K562 (cell line): Measurements from ENCODE around the gene PRKCQ. TPM values are rescaled to one million over a fixed set of nuclear protein-coding genes. Genes with fewer than 3 reads are reported as not detected.

Experiments
- ATAC-seq: fragments of 200-7000 bp; cut with Tn5 transposase; 3 replicates; pipeline ENCODE4 v1.9.1; 2020; ENCODE audit warnings: moderate library complexity
- BruUV-seq: library from RNA; stranded (reverse); fragments of 400-500 nt; replicated peaks from 2 replicates; lab custom pipeline; 2021; lab: Mats Ljungman, UMichigan
- CTCF ChIA-PET: fragments of 300-600 bp; formaldehyde crosslinking; extraction: SDS; loops from one replicate; lab custom pipeline; 2021; ENCODE audit warnings: low intra/inter-chr PET ratio; lab: Yijun Ruan, JAX
- POLR2A ChIA-PET: fragments of 300-600, 350-650 bp; sonication (Branson Sonifier 250); formaldehyde crosslinking; extraction: SDS; loops from one replicate; lab custom pipeline; 2021; ENCODE audit warnings: antibody characterized with exemption, inconsistent platforms; lab: Yijun Ruan, JAX
- DNase-seq, 4 experiments: peaks; one replicate each; pipeline versions ENCODE4 v3.0.0 to v3.0.0-alpha.2; 2011 to 2018; ENCODE audit warnings: low spot score in 3 of 4, mixed read lengths in 3 of 4; ENCODE audit errors: extremely low read depth in 1 of 4
- FAIRE-seq: peaks from 2 replicates; lab custom pipeline; 2011; peaks lifted over from hg19 to GRCh38; lab: Jason Lieb, UNC
- H2AFZ ChIP-seq: 2 replicates; pipeline ENCODE4 v1.6.0; 2011; ENCODE audit warnings: low read depth, low read length, control low read depth, inconsistent platforms
- H3K27ac ChIP-seq: fragments of 200-600 bp; 3 replicates; pipeline ENCODE4 v1.8.0; 2011; ENCODE audit warnings: low read depth, mild to moderate bottlenecking, control low read depth, inconsistent platforms, low read length, moderate library complexity, mixed read lengths; ENCODE audit errors: extremely low read depth
- H3K27me3 ChIP-seq, 2 experiments: fragments of 300-600 bp in 1 of 2; 2 replicates in 1 of 2; 3 replicates in 1 of 2; pipeline versions ENCODE4 v1.6.0 to v1.8.0; 2011; ENCODE audit warnings: inconsistent platforms in 2 of 2, low read length in 2 of 2, mild to moderate bottlenecking in 1 of 2, mixed read lengths in 1 of 2, moderate library complexity in 1 of 2; ENCODE audit not compliant: control insufficient read depth in 2 of 2, insufficient read depth in 2 of 2
- H3K36me3 ChIP-seq: fragments of 300-600 bp; 3 replicates; pipeline ENCODE4 v1.8.0; 2011; ENCODE audit warnings: mild to moderate bottlenecking, low read length, inconsistent platforms; ENCODE audit not compliant: control insufficient read depth, insufficient read depth
- H3K4me1 ChIP-seq, 2 experiments: fragments of 200-600 bp in 1 of 2; replicated peaks in 1 of 2; 2 replicates in 1 of 2; 3 replicates in 1 of 2; pipeline versions ENCODE4 v1.5.1 to v1.8.0; 2011; ENCODE audit warnings: inconsistent platforms in 2 of 2, low read length in 2 of 2, mild to moderate bottlenecking in 1 of 2, mixed read lengths in 1 of 2, moderate library complexity in 1 of 2; ENCODE audit not compliant: control insufficient read depth in 2 of 2, insufficient read depth in 2 of 2
- H3K4me2 ChIP-seq: 2 replicates; pipeline ENCODE4 v1.6.1; 2011; ENCODE audit warnings: low read length, control low read depth, inconsistent platforms, mixed read lengths; ENCODE audit not compliant: insufficient read depth
- H3K4me3 ChIP-seq: fragments of 200-600 bp; sonication (generic), shearing (Covaris generic); 2 replicates; pipeline ENCODE4 v1.5.1; 2016; ENCODE audit warnings: control low read depth, inconsistent platforms
- H3K79me2 ChIP-seq: fragments of 200-600 bp; 3 replicates; pipeline ENCODE4 v1.8.0; 2011; ENCODE audit warnings: low read length, inconsistent platforms; ENCODE audit not compliant: control insufficient read depth, insufficient read depth
- H3K9ac ChIP-seq, 2 experiments: 2 replicates each; pipeline versions ENCODE4 v1.6.0 to v1.6.1; 2011; ENCODE audit warnings: low read depth in 2 of 2, low read length in 2 of 2, control low read depth in 1 of 2, inconsistent platforms in 1 of 2, mild to moderate bottlenecking in 1 of 2, mixed read lengths in 1 of 2; ENCODE audit not compliant: insufficient read depth in 1 of 2
- H3K9me1 ChIP-seq: one replicate; pipeline ENCODE4 v1.6.0; 2011; ENCODE audit warnings: inconsistent platforms, mild to moderate bottlenecking, low read length, moderate library complexity; ENCODE audit not compliant: control insufficient read depth, insufficient read depth
- H3K9me3 ChIP-seq: replicated peaks from 2 replicates; pipeline ENCODE4 v1.5.1; 2011; ENCODE audit warnings: low read depth, low read length, inconsistent platforms; ENCODE audit not compliant: control insufficient read depth, insufficient read depth
- H4K20me1 ChIP-seq: replicated peaks from 2 replicates; pipeline ENCODE4 v1.6.1; 2011; ENCODE audit warnings: low read length, inconsistent platforms, mixed read lengths; ENCODE audit not compliant: control insufficient read depth, insufficient read depth
- CLOCK ChIP-seq: fragments of 250-450 bp; sonication (Bioruptor Pico); IDR thresholded peaks from 2 replicates; pipeline ENCODE4 v1.4.0; 2020; ENCODE audit warnings: mild to moderate bottlenecking, moderate library complexity, borderline replicate concordance
- GTF2A2 ChIP-seq: IDR thresholded peaks from 2 replicates; pipeline ENCODE4 v1.6.1; 2016; ENCODE audit warnings: mild to moderate bottlenecking, missing genetic modification characterization, missing compliant biosample characterization
- HNRNPUL1 ChIP-seq: fragments of 200-400 bp; formaldehyde crosslinking; IDR thresholded peaks from 2 replicates; pipeline ENCODE4 v1.6.1; 2017; ENCODE audit warnings: low read length
- KLF1 ChIP-seq: fragments of 450-650 bp; IDR thresholded peaks from 2 replicates; pipeline ENCODE4 v1.6.1; 2016; ENCODE audit warnings: missing genetic modification characterization, missing compliant biosample characterization
- PREB ChIP-seq: sonication (generic); formaldehyde crosslinking; IDR thresholded peaks from 2 replicates; pipeline ENCODE4 v1.8.1; 2023; ENCODE audit warnings: mild to moderate bottlenecking, missing genetic modification reagents
- RBFOX2 ChIP-seq: fragments of 200-400 bp; formaldehyde crosslinking; IDR thresholded peaks from 2 replicates; pipeline ENCODE4 v1.6.1; 2017; ENCODE audit warnings: low read depth, mild to moderate bottlenecking, low read length, moderate library complexity
- STAT5A ChIP-seq: IDR thresholded peaks from 2 replicates; pipeline ENCODE4 v1.6.1; 2012; ENCODE audit warnings: low read length, inconsistent platforms, borderline replicate concordance
- ZBTB1 ChIP-seq: sonication (generic); formaldehyde crosslinking; IDR thresholded peaks from 2 replicates; pipeline ENCODE4 v1.8.1; 2023; ENCODE audit warnings: missing genetic modification reagents, low read depth, mild to moderate bottlenecking, borderline replicate concordance
- ZNF165 ChIP-seq: fragments of 250-450 bp; sonication (Bioruptor Pico); IDR thresholded peaks from 2 replicates; pipeline ENCODE4 v1.4.0; 2020; ENCODE audit warnings: borderline replicate concordance
- ZNF212 ChIP-seq: fragments of 450-650 bp; formaldehyde crosslinking; IDR thresholded peaks from 2 replicates; pipeline ENCODE4 v1.4.0; 2020; ENCODE audit warnings: mild to moderate bottlenecking
- WGBS: fragments of 100-300 bp; shearing (Covaris generic); methylation state at CpG from one replicate; pipeline ENCODE4 v1.1.6; 2016; ENCODE audit warnings: low coverage, mixed read lengths; ENCODE audit not compliant: insufficient coverage; ENCODE audit errors: missing lambda C conversion rate; 5-methylcytosine and 5-hydroxymethylcytosine counted together
- in situ Hi-C: fragments of 300-500 bp; cut with MboI; formaldehyde crosslinking; loops from 4 replicates; pipeline ENCODE4 v1.15.0; 2018; ENCODE audit warnings: inconsistent platforms, mixed read lengths
- intact Hi-C: fragments of 100-400 bp; cut with micrococcal nuclease; formaldehyde crosslinking; loops from 2 replicates; pipeline ENCODE4 v1.14.2; 2022
- polyA plus RNA-seq, 8 experiments: library from polyadenylated mRNA; depleted of rRNA in 4 of 8; stranded (reverse) in 5 of 8; unstranded in 3 of 8; fragments of >200 nt; fragmentation: Nextera tagmentation in 2 of 8; fragmentation: Illumina TruSeq in 1 of 8; extraction: Ambion mirVana in 2 of 8; extraction: Trizol in 1 of 8; gene quantifications; 2 replicates each; pipeline versions ENCODE4 v1.2.1 to v1.2.3, GENCODE V29; 2011 to 2014; ENCODE audit warnings: inconsistent platforms in 1 of 8, missing spikeins in 1 of 8
- total RNA-seq, 7 experiments: library from RNA; depleted of rRNA in 6 of 7; stranded (reverse); fragments of >200 nt in 6 of 7; fragmentation: Illumina TruSeq in 2 of 7; extraction: Trizol in 2 of 7; gene quantifications; 2 replicates each; pipeline versions ENCODE4 v1.2.1 to v1.2.3, GENCODE V29; 2011 to 2021; ENCODE audit warnings: low replicate concordance in 1 of 7

The PRKCQ gene
- total and polyA plus RNA-seq, 9 of the 15 experiments (the other 6 are each of a cell fraction or from before 2014, with no cell fraction given): 4.4 to 23.3 (median 14.6) TPM

GRCh38 chr10:6411436-6411835 lies 168.6 kb downstream of the PRKCQ start:
- no peak for TF ChIP-seq HNRNPUL1
- TF ChIP-seq CLOCK (CRISPR knock-in tag): no peak
- TF ChIP-seq KLF1 (tag): no peak
- TF ChIP-seq GTF2A2 (tag): no peak
- TF ChIP-seq PREB (CRISPR knock-in tag): no peak
- TF ChIP-seq ZNF165 (CRISPR knock-in tag): no peak
- TF ChIP-seq RBFOX2: no peak
- no peak for TF ChIP-seq ZNF212
- TF ChIP-seq ZBTB1 (CRISPR knock-in tag): no peak
- TF ChIP-seq STAT5A: no peak
- intact Hi-C loops: no loop called here
- H3K36me3 ChIP-seq: no peaks in the 10 kb centered on the region
- no peaks in the 10 kb centered on the region for H3K9me1 ChIP-seq
- CTCF ChIA-PET: no interaction called here
- POLR2A ChIA-PET: no interaction called here
- BruUV-seq: no TSS peak
- no peak for FAIRE-seq
- peaks cover 4 to 14% of the 10 kb centered on the region in 2 experiments for H3K27me3 ChIP-seq
- no peak overlapping the region for H3K4me2 ChIP-seq
- DNase-seq: no peak
- ATAC-seq: no peak
- H4K20me1 ChIP-seq: no peaks in the 10 kb centered on the region
- H3K79me2 ChIP-seq: no peaks in the 10 kb centered on the region
- H3K9ac ChIP-seq: no peak overlapping the region
- no peaks in the 10 kb centered on the region for H3K4me1 ChIP-seq
- H3K27ac ChIP-seq: no peak overlapping the region
- WGBS: 17% methylated on average over 3 of the region's 3 CpGs
- H3K9me3 ChIP-seq: no peaks in the 10 kb centered on the region; the same call in 1 of the 2 replicates
- no peak overlapping the region for H2AFZ ChIP-seq
- no peak overlapping the region for H3K4me3 ChIP-seq
- in situ Hi-C loops: no loop called here
